Posterior cingulate gyrus (tissue), 11 donors: Measurements from ENCODE around the gene LRP2.

Source experiments
- DNase-seq, 10 donors: peaks; one replicate each; pipeline versions ENCODE4 v3.0.0 to v3.0.0-alpha.2; 2020 to 2021; ENCODE audit warnings: mixed read lengths in 3 of 10
- intact Hi-C: fragments of 100-400 bp; cut with DNase I; formaldehyde crosslinking; loops from one replicate; pipeline ENCODE4 v1.15.1; 2023

Gene LRP2

DNA sequence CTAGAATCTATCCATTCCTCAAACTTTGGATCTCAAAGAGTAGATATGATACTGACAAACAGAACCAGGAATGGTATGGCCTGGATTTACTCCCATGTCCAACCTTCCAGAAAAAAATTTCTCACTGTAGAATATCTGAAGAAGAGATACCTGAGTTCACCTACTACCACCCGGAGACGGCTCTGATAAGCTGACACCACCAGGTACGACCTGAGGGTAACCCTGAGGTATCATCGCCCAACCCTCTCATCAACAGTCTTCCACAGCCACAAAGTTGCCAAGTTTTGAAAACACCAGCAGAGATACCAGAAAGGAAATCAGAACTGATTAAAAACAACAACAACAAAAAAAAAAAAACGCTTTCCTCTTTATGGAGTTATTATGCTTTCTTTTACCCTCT, 102.9 kb downstream of the LRP2 start:
- no peak for DNase-seq
- intact Hi-C loops, result no loop called here

GRCh38 chr2:169258045-169258601, 104.2 kb downstream of the LRP2 start:
- DNase-seq, result no peak
- intact Hi-C loops, result no loop called here

DNA sequence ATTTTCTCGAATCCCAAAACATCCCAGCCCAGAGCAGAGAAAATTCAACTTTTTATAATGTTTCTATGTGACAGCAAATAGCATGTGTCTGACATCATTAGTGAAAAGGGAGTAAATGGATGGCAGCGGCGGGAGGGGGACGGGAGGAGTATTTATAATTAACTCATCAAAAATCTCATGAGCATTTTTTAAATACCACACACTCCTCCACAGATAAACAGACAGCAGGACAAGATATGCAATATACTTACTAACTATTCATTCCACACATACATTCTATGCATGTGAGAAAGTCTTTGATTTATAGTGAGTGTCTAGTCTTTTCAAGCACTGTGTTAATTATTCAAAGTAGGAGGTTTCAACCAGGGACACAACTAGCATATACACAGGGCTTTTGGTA, 107.6 kb downstream of the LRP2 start:
- intact Hi-C loops, result no loop called here
- no peak for DNase-seq

DNA sequence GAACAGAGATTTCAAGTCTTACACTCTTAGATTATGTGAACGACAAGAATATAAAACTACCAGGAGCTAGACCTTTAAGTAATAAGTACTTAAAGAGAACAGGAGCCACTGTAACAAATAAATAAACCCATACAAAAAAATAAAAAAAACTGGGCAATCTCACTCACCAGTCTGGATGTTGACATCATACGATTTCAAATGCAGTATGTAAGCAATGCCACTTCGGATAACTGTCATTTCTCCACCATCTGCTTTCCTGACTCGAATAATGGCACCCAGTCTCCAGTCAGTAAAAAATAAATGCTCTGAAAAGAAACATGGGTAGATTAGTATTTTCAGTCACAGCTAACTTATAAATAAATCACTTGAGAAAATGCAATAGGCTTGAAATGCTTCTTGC, 115.1 kb downstream of the LRP2 start:
- DNase-seq, result no peak
- intact Hi-C loops, result no loop called here

DNA sequence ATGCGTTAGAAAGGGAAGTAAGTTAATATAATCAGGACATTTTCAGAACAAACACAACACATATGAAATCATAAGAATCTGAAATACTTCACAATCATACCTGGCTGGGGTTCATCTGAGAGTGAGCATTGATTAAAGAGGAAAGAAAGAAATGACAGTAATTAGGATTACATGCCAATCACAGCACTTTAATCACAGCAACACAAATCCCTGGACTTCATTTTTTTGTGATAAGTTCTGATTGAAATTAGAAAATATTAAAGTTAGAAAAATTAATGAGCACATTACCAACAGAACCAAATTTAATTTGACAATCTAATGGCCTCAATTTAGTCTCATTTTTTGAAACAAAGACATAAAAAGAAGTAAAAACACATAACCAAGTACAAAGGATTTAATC, 121.9 kb downstream of the LRP2 start:
- intact Hi-C loops, result no loop called here
- no peak for DNase-seq

GRCh38 chr2:169237939-169238338, 124.4 kb downstream of the LRP2 start:
- intact Hi-C loops, result no loop called here
- DNase-seq, result no peak

- no peak for DNase-seq
- intact Hi-C loops, result no loop called here
Measured at GRCh38 chr2:169237286-169237685, 125.0 kb downstream of the LRP2 start.

- intact Hi-C loops, result no loop called here
- no peak for DNase-seq
Measured at GRCh38 chr2:169232551-169233154, 129.7 kb downstream of the LRP2 start.

- DNase-seq, result no peak
- intact Hi-C loops, result no loop called here
Measured at GRCh38 chr2:169230204-169230603, 132.1 kb downstream of the LRP2 start.

DNA sequence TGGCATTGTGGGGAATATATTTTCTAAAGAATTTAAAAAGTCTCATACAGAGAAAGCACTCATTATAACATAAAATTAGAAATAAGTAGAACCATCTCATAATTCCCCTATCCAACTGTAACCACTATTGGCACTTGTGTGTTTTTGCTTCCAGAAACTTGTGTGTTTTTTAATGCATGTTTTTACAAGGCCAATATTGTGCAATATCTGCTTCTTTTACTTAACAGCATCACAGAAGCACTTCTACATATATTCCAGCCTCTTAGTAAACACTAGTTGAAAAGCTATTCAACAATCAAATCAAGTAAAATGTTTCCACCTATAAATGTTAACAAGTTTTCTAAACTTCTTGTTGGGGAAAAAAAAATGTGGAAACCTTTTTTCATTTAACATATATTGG, 132.7 kb downstream of the LRP2 start:
- intact Hi-C loops, result no loop called here

DNA sequence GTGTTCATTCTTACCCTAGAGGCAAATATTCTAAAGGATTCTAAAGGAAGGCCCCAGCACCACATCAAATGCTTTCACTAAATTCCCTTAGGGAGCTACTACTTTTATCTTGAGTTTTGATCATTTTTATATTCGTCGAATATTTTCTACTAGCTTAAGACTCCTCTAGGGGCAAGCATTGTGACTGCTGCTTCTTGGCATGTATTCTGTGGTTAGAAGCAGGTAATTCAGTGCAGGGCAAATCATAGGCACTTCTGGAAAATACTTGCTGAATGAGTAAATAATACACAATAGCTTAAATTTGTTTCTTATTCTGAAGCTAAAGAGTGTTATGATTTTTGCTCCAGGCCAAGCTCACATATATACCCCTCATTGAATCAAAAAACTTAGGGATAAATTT, 136.4 kb downstream of the LRP2 start:
- no peak for DNase-seq
- intact Hi-C loops, result no loop called here

More for the DNA sequence above, 132.7 kb downstream of the LRP2 start:
- DNase-seq, result no peak

DNA sequence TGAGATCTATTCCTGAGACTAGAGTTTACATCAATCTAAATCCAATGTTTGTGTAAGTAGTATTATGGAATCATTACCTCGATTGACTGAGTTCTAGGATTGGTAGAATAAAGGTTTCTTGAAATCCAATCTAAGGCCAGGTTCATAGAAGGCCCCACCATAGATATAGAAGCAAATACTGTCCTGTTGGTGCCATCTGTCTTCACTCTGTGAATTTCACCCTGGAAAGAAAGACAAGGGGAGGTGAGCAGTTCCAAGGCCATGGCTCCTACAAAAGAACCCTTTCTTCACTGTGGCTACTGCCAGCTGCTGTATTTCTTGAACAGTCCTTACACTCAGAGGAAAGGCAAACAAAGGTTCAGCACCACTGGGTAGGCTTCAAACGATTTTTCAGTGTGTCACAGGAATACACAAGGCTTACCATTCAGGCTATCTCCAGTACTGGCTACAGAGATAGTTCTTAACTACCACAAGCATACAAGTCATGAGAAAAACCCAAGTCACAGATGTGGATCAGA, 137.0 kb downstream of the LRP2 start:
- no peak for DNase-seq
- intact Hi-C loops, result no loop called here

- intact Hi-C loops, result loop anchor here (1.0 kb wide), 1 partner anchor 113 kb away; no protein-coding TSS in a partner anchor
- DNase-seq, result no peak
Measured at GRCh38 chr2:169222665-169223064, 139.7 kb downstream of the LRP2 start.

DNA sequence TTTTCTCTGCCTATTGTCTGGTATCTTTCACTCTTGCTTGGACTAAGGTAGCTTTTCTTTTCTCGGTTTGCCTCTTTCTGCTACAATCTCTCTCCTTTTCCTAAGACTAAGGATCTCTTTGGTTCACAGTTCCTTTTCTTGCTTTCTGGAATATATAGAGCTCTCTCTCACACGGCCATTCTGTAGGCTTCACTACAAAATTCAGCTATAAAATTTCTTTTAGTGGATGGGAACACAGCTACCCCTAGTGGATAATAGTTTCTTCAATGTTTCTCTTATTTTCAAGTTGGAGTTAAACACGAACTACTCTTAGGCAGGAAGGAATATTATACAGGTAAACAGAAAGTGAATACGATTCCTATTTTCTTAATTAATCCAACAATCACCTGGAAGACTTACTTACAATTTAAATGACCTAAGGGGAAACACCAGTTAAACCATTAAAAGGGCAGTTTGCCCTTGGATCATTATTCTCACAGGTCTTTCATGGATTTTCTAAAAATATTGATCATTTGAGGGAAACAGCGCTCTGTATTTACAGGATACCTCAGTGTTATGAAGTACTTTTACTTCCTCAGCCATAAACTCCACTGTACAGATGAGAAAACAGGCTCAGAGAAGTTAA, 140.5 kb downstream of the LRP2 start:
- DNase-seq, result no peak
- intact Hi-C loops, result loop anchor here (1.0 kb wide), 1 partner anchor 113 kb away; no protein-coding TSS in a partner anchor

- intact Hi-C loops, result no loop called here
- DNase-seq, result no peak
Measured at GRCh38 chr2:169210917-169211316, 151.4 kb downstream of the LRP2 start.

- no peak for DNase-seq
- intact Hi-C loops, result no loop called here
Measured at GRCh38 chr2:169208026-169208425, 154.3 kb downstream of the LRP2 start.

DNA sequence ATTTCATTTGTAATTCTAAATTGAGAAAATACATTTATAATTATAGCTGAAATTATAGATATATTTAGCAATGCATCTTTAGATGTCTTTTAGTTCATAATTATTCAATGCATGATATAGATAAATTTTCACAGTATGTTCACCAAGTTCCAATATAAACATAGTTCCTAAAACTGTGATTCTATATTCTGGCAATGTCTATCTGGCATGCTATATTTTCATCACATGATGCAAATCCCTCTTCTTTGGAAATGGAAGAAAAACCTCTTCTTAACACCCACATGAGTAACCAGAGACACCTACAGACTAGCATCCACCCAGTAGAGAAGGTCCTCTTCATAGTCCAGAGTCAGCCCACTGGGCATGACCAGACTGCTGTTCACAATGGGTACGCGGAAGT, 157.2 kb downstream of the LRP2 start:
- intact Hi-C loops, result no loop called here
- DNase-seq, result no peak

GRCh38 chr2:169203952-169204351, 158.4 kb downstream of the LRP2 start:
- DNase-seq, result no peak
- intact Hi-C loops, result no loop called here

DNA sequence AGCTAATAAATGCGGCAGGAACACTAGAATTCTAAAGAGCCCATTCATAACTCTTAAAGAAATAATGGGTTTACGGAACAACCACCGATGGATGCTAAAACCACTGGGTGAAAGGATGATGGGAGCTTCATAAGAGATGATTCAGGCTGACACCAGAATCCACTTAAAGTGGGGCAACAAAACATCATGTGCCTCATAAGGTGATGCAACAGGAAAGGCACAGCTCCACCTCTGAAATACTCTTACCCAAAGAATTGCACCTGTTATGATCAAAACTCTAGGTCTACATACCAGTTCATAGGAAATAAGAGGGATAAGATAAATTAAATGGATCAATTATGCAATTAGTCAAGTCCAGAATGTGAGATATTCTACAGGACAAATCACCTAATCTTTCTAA, 161.6 kb downstream of the LRP2 start:
- DNase-seq, result no peak
- intact Hi-C loops, result no loop called here

- intact Hi-C loops, result no loop called here
- DNase-seq, result no peak
Measured at GRCh38 chr2:169193618-169194017, 168.7 kb downstream of the LRP2 start.

DNA sequence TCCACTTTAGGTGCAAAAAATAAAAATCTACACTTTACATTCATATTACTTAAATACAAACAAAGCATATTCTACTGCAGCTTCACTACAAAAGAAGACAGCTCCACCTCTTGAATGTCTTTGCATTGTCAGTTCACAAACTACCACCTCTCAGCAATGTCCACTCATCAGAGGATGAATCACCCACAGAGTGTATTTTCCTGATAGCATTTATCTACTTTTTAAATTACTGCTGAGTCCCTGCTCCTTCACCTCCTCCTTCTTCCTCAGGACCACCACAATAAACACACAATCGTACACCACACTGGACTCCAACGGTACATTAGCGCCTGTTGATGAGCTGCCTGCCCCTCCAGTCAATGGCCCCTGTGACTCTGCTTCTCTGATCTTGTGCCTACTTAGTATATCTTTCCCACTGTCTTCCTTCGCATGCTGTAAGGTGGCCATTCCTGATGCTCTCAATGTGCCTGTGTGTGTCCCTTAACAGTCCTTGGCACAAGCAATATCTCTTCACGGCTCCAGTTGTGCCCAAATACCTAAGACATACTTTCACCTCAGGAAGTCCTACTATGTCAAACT, 172.0 kb downstream of the LRP2 start:
- no peak for DNase-seq

DNA sequence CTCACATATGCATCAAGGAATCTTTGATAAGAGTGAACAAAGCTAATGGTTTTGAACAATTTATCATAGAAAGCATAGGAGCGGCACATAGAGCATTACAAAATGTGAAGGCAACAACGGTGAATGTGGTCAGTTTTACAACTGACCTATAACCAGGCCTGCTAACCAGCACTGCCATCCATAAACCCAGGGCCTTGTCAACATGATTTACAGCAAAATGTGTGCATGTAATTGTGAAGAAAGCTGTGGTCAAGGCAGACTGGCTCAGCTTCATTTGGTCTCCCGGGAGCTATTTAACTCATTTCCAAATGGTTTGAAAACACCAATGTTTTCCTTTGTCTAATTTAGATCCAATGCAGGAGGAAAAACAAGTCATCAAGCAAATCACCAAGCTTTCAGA, 173.2 kb downstream of the LRP2 start:
- intact Hi-C loops, result no loop called here
- no peak for DNase-seq

More for the DNA sequence above, 172.0 kb downstream of the LRP2 start:
- intact Hi-C loops, result no loop called here
